IPS-11a (cell line): Measurements from ENCODE around the gene OR6B1.
"Not testable (repeated sequence)": the region's sequence is repeated elsewhere in the genome, so short reads cannot be mapped to it uniquely, and the experiment has no call there.

Experiments
- H3K4me3 ChIP-seq: one replicate; pipeline ENCODE4 v1.5.1; 2013; ENCODE audit warnings: low read depth, low read length, control low read depth

Gene OR6B1

GRCh38 chr7:144004703-144005102 is 4.6 kb downstream of the OR6B1 start:
- no peak overlapping the region for H3K4me3 ChIP-seq

- no peak overlapping the region for H3K4me3 ChIP-seq
Observed at GRCh38 chr7:144006029-144006691, 6.0 kb downstream of the OR6B1 start.

- no peak overlapping the region for H3K4me3 ChIP-seq
Observed at GRCh38 chr7:144006692-144007042, 6.5 kb downstream of the OR6B1 start.

- H3K4me3 ChIP-seq: no peak overlapping the region
Observed at GRCh38 chr7:144009361-144009760, 9.2 kb downstream of the OR6B1 start.

- H3K4me3 ChIP-seq: not testable (repeated sequence)
Observed at GRCh38 chr7:144010061-144010460, 9.9 kb downstream of the OR6B1 start.

GRCh38 chr7:144010821-144011220 is 10.7 kb downstream of the OR6B1 start:
- not testable (repeated sequence) for H3K4me3 ChIP-seq

GRCh38 chr7:144011458-144012230 is 11.5 kb downstream of the OR6B1 start:
- no peak overlapping the region for H3K4me3 ChIP-seq

- no peak overlapping the region for H3K4me3 ChIP-seq
Observed at GRCh38 chr7:144018065-144018464, 17.9 kb downstream of the OR6B1 start.

GRCh38 chr7:144019457-144019856 is 19.3 kb downstream of the OR6B1 start:
- H3K4me3 ChIP-seq: no peak overlapping the region

GRCh38 chr7:144020340-144020739 is 20.2 kb downstream of the OR6B1 start:
- no peak overlapping the region for H3K4me3 ChIP-seq

- H3K4me3 ChIP-seq: no peak overlapping the region
Observed at GRCh38 chr7:144022169-144022568, 22.0 kb downstream of the OR6B1 start.

GRCh38 chr7:144023171-144023827 is 23.2 kb downstream of the OR6B1 start:
- H3K4me3 ChIP-seq: no peak overlapping the region

- H3K4me3 ChIP-seq: no peak overlapping the region
Observed at GRCh38 chr7:144024213-144024612, 24.1 kb downstream of the OR6B1 start.

GRCh38 chr7:144026203-144026883 is 26.2 kb downstream of the OR6B1 start:
- no peak overlapping the region for H3K4me3 ChIP-seq

GRCh38 chr7:144027070-144027469 is 26.9 kb downstream of the OR6B1 start:
- H3K4me3 ChIP-seq: no peak overlapping the region

GRCh38 chr7:144027974-144028373 is 27.9 kb downstream of the OR6B1 start:
- no peak overlapping the region for H3K4me3 ChIP-seq

- H3K4me3 ChIP-seq: no peak overlapping the region
Observed at GRCh38 chr7:144028547-144028946, 28.4 kb downstream of the OR6B1 start.

GRCh38 chr7:144032516-144032915 is 32.4 kb downstream of the OR6B1 start:
- no peak overlapping the region for H3K4me3 ChIP-seq

- H3K4me3 ChIP-seq: no peak overlapping the region
Observed at GRCh38 chr7:144032985-144033709, 33.0 kb downstream of the OR6B1 start.

- H3K4me3 ChIP-seq: no peak overlapping the region
Observed at GRCh38 chr7:144035385-144035784, 35.3 kb downstream of the OR6B1 start.
